Stimulated activated CD4-positive, alpha-beta T cell treated with anti-CD3 and anti-CD28 coated beads, Interleukin-1b, Interleukin-23, amount 100 ng/mL, for 48 hours (primary cell): Measurements from ENCODE around the gene SMPD3.
"Not testable (repeated sequence)": the region's sequence is repeated elsewhere in the genome, so short reads cannot be mapped to it uniquely, and the experiment has no call there.

Experiments used
- DNase-seq: peaks from one replicate; pipeline ENCODE4 v3.0.0-alpha.2; 2020

Gene SMPD3

DNA sequence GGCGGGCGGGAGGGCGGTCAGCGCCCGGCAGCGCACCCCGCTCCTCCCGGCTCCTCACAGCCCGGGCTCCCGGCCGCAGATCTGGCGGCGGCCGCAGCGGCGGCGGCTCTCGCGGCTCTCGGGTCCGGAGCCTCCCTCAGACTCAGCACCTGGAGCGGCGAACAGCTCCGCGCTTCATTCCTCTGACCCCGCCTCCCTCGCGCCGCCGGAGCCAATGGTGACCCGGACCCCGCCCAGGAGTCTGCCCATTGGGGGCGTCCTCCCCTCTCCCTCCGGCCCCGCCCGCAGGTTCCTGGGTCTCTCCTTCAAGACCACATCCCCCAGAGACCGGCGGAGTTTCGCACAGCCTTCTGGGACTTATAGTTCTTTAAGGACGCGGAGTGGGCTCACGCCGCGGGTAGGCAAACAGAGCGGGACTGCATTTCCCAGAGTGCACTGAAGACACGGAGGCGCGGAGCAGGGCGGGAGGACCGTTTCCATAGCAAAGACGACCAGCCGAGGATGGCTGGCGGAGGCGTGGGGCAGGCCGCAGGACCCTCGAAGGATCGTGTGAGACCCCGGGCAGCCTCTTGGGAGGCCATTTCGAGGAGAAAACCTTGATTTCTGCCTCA, at the start of gene SMPD3:
Gene SMPD3, minus strand, starts transcription at position 149 of the 611 bp plus-strand sequence. CDS start 76,327 bp downstream, outside the sequence.
- peak; percentile 99 for DNase-seq

GRCh38 chr16:68496689-68497088, 48.4 kb upstream of the SMPD3 start:
- DNase-seq, result no peak

DNA sequence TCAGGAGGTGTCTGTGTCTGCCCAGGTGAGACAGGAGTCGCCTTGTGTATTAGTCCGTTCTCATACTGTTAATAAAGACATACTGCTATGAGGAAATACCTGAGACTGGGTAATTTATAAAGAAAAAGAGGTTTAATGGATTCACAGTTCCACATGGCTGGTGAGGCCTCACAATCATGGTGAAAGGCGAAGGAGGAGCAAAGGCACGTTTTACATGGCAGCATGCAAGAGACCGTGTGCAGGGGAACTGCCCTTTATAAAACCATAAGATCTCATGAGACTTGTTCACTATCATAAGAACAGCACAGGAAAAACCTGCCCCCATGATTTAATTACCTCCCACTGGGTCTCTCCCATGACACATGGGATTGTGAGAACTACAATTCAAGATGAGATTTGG, 46.0 kb upstream of the SMPD3 start:
- not testable (repeated sequence) for DNase-seq

- DNase-seq, result no peak
Observed at GRCh38 chr16:68493412-68494070, 45.2 kb upstream of the SMPD3 start.

- no peak for DNase-seq
Observed at GRCh38 chr16:68492543-68493411, 44.5 kb upstream of the SMPD3 start.

DNA sequence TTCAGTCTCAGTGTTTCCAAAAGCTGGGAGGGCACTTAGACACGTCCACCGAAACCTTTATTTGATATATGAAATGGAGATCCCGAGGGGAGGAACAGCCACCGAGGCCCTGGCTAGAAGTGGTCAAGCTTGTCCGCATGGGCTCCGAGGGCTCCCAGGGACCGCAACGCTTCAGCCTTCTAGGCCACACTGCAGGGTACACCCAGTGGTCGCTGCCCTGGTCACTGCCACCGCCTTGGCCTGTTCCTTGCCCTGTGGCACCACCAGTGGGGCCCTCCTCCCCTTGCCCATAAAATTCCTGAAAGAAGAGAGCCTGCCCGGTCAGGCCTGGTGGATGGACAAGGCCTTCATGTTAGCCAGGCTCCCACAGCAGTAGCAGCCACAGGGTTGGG, 43.8 kb upstream of the SMPD3 start:
- DNase-seq, result no peak

- DNase-seq, result no peak
Observed at GRCh38 chr16:68491576-68491950, 43.3 kb upstream of the SMPD3 start.

- no peak for DNase-seq
Observed at GRCh38 chr16:68490829-68491575, 42.7 kb upstream of the SMPD3 start.

- no peak for DNase-seq
Observed at GRCh38 chr16:68490358-68490757, 42.0 kb upstream of the SMPD3 start.

GRCh38 chr16:68488554-68488953, 40.2 kb upstream of the SMPD3 start:
- no peak for DNase-seq

- DNase-seq, result no peak
Observed at GRCh38 chr16:68487669-68488068, 39.4 kb upstream of the SMPD3 start.

GRCh38 chr16:68487203-68487514, 38.9 kb upstream of the SMPD3 start:
- no peak for DNase-seq

- DNase-seq, result no peak
Observed at GRCh38 chr16:68486502-68487202, 38.3 kb upstream of the SMPD3 start.

DNA sequence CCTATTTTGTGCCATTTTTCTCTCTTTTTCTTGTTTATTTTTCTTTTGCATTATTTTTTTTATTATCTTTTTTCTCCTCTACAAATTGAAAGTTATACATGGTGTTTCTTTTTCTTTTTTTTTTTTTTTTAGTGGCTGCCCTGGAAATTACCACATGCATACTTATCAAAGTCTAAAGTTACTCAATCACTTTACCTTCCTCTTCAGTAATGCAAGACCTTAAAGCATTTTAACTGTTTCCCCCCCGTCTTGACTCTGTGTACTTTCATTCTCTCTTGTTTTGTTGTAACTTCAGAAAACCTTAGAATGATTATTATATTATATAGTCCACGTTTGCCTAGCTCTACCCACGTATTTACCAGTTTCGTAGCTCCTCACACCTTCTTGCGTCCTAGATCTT, 33.3 kb upstream of the SMPD3 start:
- no peak for DNase-seq

- no peak for DNase-seq
Observed at GRCh38 chr16:68480084-68480995, 32.0 kb upstream of the SMPD3 start.

DNA sequence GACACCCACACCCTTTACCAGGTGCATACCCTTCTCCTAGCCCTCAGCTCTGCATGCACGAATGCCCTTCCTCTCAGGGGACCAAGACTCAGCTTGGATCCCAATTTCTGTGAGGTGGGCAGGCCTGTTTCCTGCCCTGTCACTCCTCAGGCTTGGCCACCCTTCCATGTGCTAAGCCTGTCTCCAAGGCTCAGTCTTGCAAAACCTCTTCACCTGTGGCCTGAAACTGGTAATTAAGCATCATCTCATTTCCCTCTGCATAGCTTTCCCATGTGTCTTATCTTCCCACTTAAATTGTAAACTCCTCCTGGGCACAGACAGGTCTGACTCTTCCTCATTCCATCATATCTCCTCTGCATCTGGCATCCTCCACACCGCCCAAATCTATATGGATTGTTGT, 31.0 kb upstream of the SMPD3 start:
- DNase-seq, result no peak

DNA sequence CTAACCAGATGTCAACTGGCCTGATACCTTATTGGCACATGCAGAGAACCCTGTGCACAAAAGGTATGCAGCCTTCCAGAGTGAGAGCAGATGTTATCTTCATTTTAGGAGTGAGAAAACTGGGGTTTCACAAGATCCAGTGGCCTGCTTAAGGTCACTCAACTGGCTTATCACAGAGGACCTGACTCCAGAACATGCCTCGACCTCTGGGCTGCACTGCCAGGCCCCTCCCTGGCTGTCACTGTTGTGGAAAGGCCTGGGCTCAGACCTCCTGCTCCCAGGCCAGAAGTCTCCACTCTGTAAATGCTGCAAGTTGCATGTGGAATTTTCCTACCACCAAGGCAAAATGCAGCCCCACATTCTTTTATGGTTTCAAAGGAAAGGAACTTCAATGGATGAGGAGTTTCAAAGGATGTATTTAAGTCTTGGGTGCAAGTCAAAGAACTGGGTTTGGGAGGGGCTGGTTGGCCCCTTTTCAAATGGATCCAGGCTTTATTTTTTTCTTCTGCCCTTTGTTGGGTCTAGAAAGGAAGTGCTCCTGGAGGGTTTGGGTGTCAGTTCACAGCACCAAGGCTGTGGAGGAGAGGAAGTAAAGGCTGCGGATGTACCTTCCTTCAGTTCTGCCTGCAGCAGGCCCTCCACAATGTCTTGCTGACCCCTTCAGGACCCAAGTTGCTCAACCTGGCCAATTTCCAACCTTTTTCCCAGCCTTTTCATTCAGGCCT, 30.4 kb upstream of the SMPD3 start:
- no peak for DNase-seq

- no peak for DNase-seq
Observed at GRCh38 chr16:68475071-68475470, 26.8 kb upstream of the SMPD3 start.

DNA sequence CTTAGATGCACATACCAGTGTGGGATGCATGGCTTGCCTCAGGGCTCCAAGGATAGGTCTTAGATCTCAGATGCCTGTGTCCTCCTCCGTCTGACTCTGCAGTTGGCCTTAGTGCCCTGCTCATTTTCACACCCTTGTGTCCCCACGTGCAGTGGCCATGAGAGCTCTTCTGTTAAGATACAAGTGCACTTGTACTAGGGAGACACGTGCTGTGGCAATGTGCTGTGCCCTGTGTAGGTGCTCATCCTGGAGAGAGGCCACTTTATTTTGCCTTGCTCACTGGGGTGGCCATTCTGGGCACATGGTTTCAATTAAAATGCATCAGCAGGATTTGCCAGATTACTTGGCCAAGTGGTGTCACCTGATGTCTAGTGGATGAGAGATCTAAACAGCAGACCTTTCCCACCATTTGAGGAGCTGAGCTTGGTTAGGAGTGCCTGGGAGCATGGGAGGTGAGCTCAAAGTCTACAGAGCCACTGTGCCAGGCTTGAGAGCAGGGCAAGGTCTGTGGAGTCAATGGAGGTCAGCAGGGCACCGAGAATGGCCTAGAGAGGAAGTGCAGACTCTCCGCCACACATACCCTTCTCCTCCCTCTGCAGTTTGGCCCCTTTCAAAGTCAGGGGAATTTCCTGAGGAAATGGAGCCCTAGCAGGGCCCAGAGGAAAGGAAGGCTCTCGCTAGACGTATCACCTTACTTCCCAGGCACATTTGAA, 25.2 kb upstream of the SMPD3 start:
- no peak for DNase-seq

GRCh38 chr16:68472581-68472980, 24.3 kb upstream of the SMPD3 start:
- DNase-seq, result no peak
